Ovary (tissue), 9 donors: Measurements from ENCODE around the gene GPR35. TPM values are rescaled to one million over a fixed set of nuclear protein-coding genes. Genes with fewer than 3 reads are reported as not detected.

ENCODE experiments used
- DNase-seq, 5 donors: peaks; one replicate each; pipeline ENCODE4 v3.0.0-alpha.2; 2019 to 2020
- H3K27ac ChIP-seq, 2 donors: fragments of 200-600 bp; one replicate each; pipeline versions ENCODE4 v1.5.1 to v1.8.0; 2019 to 2022
- H3K27me3 ChIP-seq: fragments of 200-600 bp; one replicate; pipeline ENCODE4 v1.8.0; 2022
- H3K36me3 ChIP-seq: fragments of 200-600 bp; sonication (generic); one replicate; pipeline ENCODE4 v1.5.1; 2019
- H3K4me1 ChIP-seq: one replicate; pipeline ENCODE4 v1.8.1; 2013; ENCODE audit warnings: mild to moderate bottlenecking, moderate library complexity; ENCODE audit not compliant: insufficient read depth
- H3K4me3 ChIP-seq: fragments of 200-600 bp; sonication (generic); one replicate; pipeline ENCODE4 v1.5.1; 2017
- H3K9me3 ChIP-seq, 2 donors: fragments of 200-600 bp in 1 of 2; sonication (generic) in 1 of 2; one replicate each; pipeline versions ENCODE4 v1.5.1 to v1.8.1; 2013 to 2019; ENCODE audit warnings: mild to moderate bottlenecking in 1 of 2, moderate library complexity in 1 of 2
- EP300 ChIP-seq: sonication (generic); formaldehyde crosslinking; IDR thresholded peaks from one replicate; pipeline ENCODE4 v1.6.1; 2017; ENCODE audit warnings: antibody characterized with exemption
- POLR2A ChIP-seq: fragments of 450-650 bp; IDR thresholded peaks from one replicate; pipeline ENCODE4 v1.6.1; 2017; ENCODE audit warnings: antibody characterized with exemption, mild to moderate bottlenecking, moderate library complexity
- WGBS, 3 donors: extraction: QIAGEN DNeasy Blood & Tissue Kit in 1 of 3; methylation state at CpG; one replicate each; pipeline versions ENCODE4 v1.1.5 to v1.1.7; 2013 to 2017; 5-methylcytosine and 5-hydroxymethylcytosine counted together
- intact Hi-C, 4 donors: fragments of 100-400 bp; cut with DNase I; formaldehyde crosslinking; loops; one replicate each; pipeline versions ENCODE4 v1.11.0 to v1.15.1; 2022 to 2023
- polyA plus RNA-seq, 2 donors: library from polyadenylated mRNA; stranded (reverse); fragments of 200-250 nt in 1 of 2; fragments of 350-450 nt in 1 of 2; fragmentation: Illumina TruSeq in 1 of 2; extraction: RNeasy Lipid Tissue Mini Kit (QIAGEN cat#74804) in 1 of 2; gene quantifications; one replicate each; pipeline ENCODE4 v1.2.3, GENCODE V29; 2013 to 2014
- total RNA-seq, 7 donors: library from RNA; depleted of rRNA in 2 of 7; stranded (reverse); fragments of >200 nt in 2 of 7; fragmentation: NEBNext Ultra II Directional in 3 of 7; extraction: Animal tissue kit (Norgen Biotek cat#: 25700) in 3 of 7; gene quantifications; one replicate each; pipeline versions ENCODE4 v1.1.0 to v1.2.4, GENCODE V29; 2016 to 2023
- TF ChIP-seq, protein P1 (sequence below), 3 donors: fragments of 450-650 bp in 2 of 3; fragments of 200-600 bp in 1 of 3; IDR thresholded peaks; one replicate each; pipeline versions ENCODE4 v1.5.1 to v1.8.0; 2016 to 2022; ENCODE audit warnings: antibody characterized with exemption in 3 of 3, mild to moderate bottlenecking in 1 of 3
- donor health status: DM: no; HTN: no; CAD: no; lungs with moderate emphysema.
- donor health status: DM: no; HTN: no; CAD: no.
- donor health status: Bipolar disorder and iron deficiency.
- donor health status: DM: yes; HTN: yes; CAD: no.
- donor health status: DM: no; HTN: no; CAD: no.
- donor health status: DM: yes; HTN: yes; CAD: no.

The GPR35 gene
- total and polyA plus RNA-seq, 9 donors, result 0.27 to 4.2 (median 2.4) TPM

DNA sequence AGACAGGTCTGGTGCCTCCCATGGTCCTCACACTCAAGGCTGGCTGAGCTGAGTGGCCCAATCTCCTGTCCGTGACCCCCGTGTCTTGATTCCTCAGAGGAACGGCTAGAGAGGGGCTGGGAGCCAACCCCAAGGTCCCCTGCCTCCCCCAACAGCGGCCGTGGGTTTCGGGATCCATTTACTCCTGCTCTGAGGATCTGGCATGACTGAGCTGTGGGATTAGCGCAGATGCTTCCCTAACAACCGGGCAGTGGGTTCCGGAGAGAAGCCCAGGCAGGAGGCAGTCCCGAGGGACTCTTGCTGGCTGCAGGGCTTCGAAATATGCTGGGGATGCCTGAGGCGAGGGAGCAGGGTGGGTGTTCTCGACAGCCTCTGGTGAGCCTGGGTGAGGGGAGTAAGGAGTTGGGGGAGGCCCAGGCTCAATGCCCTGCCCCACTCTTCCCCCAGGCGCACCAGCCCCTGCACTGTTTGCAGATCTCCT, 18.9 kb downstream of the GPR35 start:
- WGBS, 3 donors, result 37 to 44% (median 40%) methylated on average over 11 to 14 of the region's 14 CpGs
- Histone ChIP-seq H3K27ac (no peak overlapping the region), H3K9me3 (no peaks in the 10 kb centered on the region), H3K4me1 (no peaks in the 10 kb centered on the region), H3K4me3 (no peak overlapping the region), H3K36me3 (no peaks in the 10 kb centered on the region), H3K27me3 (no peaks in the 10 kb centered on the region)
- intact Hi-C loops, result no loop called here
- TF ChIP-seq EP300 (no peak), POLR2A (no peak)
- TF ChIP-seq, protein P1, sequence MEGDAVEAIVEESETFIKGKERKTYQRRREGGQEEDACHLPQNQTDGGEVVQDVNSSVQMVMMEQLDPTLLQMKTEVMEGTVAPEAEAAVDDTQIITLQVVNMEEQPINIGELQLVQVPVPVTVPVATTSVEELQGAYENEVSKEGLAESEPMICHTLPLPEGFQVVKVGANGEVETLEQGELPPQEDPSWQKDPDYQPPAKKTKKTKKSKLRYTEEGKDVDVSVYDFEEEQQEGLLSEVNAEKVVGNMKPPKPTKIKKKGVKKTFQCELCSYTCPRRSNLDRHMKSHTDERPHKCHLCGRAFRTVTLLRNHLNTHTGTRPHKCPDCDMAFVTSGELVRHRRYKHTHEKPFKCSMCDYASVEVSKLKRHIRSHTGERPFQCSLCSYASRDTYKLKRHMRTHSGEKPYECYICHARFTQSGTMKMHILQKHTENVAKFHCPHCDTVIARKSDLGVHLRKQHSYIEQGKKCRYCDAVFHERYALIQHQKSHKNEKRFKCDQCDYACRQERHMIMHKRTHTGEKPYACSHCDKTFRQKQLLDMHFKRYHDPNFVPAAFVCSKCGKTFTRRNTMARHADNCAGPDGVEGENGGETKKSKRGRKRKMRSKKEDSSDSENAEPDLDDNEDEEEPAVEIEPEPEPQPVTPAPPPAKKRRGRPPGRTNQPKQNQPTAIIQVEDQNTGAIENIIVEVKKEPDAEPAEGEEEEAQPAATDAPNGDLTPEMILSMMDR (IDR thresholded peaks at IDR 0.05), result no peak
- no peak for DNase-seq

DNA sequence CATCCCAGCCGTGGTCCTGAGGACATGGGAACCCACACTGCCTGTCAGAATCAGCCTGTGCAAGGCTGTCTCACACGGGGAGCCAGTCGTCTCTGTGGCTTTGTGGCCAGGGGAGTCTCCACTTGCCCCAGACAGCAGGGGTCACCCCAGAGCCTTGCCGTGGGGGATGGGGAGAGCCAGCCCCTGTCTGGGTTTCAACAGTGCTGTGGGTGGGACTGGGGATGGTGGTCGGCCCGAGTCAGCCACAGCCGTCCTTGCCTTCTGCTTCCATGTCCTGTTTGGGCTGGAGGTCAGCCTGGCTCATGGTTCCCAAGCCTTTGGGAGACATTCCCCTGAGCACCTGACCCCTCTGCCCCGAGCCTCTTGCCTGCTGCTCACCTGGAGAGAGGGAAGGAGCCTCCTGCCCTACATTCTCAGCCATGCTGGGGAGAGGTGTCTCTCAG, 19.6 kb downstream of the GPR35 start:
- no peaks in the 10 kb centered on the region for H3K27me3 ChIP-seq
- no peaks in the 10 kb centered on the region for H3K36me3 ChIP-seq
- DNase-seq, result no peak
- TF ChIP-seq POLR2A, result no peak
- no peak for TF ChIP-seq EP300
- TF ChIP-seq, protein P1 (IDR thresholded peaks at IDR 0.05), result no peak
- no peak overlapping the region for H3K4me3 ChIP-seq
- WGBS, 3 donors, result 44 to 55% (median 46%) methylated on average over 6 to 8 of the region's 8 CpGs
- H3K27ac ChIP-seq, result no peak overlapping the region
- H3K4me1 ChIP-seq, result no peaks in the 10 kb centered on the region
- H3K9me3 ChIP-seq, result no peaks in the 10 kb centered on the region
- intact Hi-C loops, result no loop called here

DNA sequence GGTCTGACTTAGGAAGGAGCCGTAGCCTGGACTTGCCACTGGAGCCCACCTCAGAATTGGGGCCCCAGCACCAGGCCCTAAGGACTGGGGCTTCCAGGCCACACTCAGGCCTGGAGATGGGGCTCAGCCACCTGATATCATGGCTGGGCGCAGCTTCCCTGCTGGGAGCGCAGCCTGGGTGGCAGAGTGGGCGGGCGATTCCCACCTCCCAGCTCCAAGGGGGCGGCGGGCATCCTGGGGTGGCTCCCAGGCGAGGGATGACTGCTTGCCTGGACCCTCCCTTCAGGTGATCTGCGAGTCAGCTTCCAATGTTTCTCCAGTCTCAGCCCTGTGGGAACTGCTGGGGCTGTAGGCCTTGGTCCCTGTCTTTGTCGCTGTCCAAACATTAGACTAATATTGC, 20.1 kb downstream of the GPR35 start:
- intact Hi-C loops, result no loop called here
- Histone ChIP-seq H3K4me1 (no peaks in the 10 kb centered on the region), H3K27ac (no peak overlapping the region), H3K36me3 (no peaks in the 10 kb centered on the region), H3K9me3 (no peaks in the 10 kb centered on the region), H3K27me3 (no peaks in the 10 kb centered on the region), H3K4me3 (no peak overlapping the region)
- 80 to 90% (median 82%) methylated on average over 10 of the region's 10 CpGs for WGBS, 3 donors
- TF ChIP-seq, protein P1 (IDR thresholded peaks at IDR 0.05), result no peak
- TF ChIP-seq POLR2A, result no peak
- TF ChIP-seq EP300, result no peak
- DNase-seq, result no peak

DNA sequence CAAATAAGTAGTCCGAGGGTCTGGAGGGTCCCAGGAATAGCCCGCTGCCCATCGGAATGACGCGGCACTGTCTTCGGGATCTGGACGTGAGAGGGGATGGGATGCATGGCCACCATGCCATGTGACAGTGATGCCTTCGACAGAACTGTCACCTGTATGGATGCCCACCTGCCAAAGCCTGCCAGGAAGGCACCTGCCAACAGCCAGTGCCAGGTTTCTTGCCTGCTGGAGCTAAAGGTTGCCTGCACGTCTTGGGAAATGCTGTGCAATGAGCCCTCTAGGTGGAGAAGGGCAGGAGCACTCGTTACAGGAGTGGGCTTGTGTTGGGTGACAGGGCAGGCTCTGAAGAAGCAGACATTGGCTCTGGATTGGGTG, 20.5 kb downstream of the GPR35 start:
- Histone ChIP-seq H3K4me3 (no peak overlapping the region), H3K4me1 (no peaks in the 10 kb centered on the region), H3K9me3 (no peaks in the 10 kb centered on the region), H3K27ac (no peak overlapping the region), H3K36me3 (no peaks in the 10 kb centered on the region), H3K27me3 (no peaks in the 10 kb centered on the region)
- 83 to 89% (median 84%) methylated on average over 10 of the region's 10 CpGs for WGBS, 3 donors
- intact Hi-C loops, result no loop called here
- TF ChIP-seq, protein P1 (IDR thresholded peaks at IDR 0.05), result no peak
- no peak for TF ChIP-seq POLR2A
- no peak for TF ChIP-seq EP300
- DNase-seq, result no peak
